GM03348 (cell line): ENCODE measurements around the gene CCL11.

Experiments used
- DNase-seq: peaks from one replicate; pipeline ENCODE4 v3.0.0; 2012; ENCODE audit warnings: low spot score

CCL11 gene

DNA sequence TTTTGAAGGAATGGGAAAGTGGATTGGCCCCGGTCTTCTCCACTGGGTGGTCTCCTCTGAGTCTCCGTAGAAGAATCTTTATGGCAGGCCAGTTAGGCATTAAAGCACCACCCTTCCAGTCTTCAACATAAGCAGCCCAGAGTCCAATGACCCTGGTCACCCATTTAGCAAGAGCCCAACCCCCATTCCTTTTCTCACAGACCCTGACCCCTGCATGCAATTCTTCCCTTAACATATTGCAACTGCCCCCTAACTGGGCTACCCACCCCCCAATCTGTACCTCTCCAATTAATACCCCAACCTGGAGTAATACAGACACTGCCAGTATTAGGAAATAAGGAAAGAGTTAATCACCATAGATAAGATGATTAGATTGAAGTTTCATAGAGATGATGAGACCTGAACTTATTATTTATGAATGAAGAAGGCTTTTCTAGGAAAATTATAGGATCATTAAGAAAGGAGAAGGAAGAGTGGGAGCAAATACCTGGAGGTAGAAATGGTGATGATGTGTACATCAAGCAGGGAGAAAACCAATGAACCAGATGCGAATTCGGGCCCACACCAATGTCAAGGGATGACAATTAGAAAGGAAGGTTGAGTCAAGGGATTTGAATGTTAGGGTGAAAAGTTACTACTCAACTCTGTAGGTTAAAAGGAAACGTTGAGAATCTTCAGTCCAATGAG is 28.1 kb upstream of the CCL11 start:
- DNase-seq = no peak

DNA sequence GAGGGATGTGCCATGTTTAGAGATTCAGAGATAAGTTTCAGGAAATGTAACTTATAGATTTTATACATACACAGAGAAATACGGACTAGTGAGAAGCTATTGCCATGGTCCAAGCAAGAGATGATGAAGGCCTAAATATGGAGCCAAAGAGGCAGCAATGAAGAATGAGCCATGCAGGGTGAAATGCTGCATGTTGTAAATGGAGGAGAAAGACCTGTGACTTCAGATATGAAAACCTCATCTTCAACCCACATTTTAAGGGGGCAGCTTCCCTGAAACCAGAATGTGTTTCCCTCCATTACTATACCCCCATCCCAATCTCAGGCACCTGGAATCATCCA is 27.6 kb upstream of the CCL11 start:
- no peak for DNase-seq

DNA sequence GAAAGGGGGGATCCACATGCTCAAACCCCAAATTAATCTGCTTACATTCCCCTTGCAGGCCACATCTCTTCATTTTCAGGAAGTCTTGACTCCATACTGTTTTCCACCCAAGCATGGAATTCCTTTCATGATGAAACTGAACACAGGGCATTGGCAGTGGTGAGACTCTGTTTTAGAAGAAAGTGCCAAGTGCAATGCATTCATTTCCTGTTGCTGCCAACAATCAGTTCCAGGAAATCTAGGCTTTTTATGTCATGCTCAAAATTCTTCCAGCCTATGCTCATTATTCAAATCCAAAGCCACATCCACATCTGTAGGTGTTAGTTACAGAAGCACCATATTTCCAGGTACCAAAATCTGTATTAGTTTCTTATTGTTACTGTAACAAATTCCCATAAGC is 26.4 kb upstream of the CCL11 start:
- peak; percentile 57 for DNase-seq

DNA sequence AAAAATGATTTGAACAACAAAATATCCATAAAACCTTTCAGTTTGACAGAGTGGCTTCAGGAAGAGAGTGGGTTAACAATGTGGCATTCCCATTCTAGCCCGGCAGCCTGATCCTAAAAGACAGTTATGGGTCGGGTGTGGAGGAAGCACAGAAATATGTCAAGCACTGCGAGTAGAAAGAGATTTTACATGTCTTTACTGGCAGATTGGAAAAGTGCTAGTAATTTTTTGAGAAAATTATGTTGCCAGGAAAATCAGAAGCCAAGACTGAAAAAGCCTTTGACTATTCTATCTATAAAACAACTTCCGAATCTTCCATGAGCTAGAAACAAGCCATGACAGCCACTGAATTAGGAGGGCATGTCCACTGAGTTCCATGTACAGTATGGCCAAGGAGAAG is 24.7 kb upstream of the CCL11 start:
- no peak for DNase-seq

DNA sequence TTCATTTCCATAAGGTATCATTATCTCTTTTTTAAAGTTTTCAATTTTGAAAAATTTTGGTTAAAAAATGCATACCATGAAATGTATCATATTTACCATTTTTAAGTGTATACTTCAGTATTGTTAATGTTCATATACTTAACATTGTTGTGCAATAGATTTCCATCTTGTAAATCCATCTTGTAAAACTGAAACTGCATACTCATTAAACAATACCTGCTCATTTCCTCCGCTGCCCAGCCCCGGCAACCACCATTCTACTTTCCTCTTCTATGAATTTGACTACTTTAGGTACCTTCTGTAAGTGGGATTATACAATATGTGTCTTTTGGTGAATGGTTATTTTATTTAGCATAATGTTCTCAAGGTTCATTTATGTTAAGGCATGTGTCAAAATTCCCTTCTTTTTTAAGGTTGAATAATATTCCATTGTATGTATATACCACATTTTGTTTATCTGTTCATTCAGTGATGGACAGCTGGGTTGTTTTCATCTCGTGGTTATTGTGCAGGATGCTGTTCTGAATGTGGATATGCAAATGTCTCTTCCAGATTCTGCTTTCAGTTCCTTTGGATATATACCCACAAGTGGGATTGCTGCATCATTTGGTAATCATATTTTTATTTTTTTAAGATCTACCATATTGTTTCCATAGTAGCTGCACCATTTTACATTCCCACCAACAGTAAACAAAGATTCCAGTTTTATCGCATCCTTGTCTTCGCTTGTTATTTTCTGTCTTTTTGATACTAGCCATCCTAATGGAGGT is 23.8 kb upstream of the CCL11 start:
- DNase-seq = no peak

- no peak for DNase-seq
These were observed 19.8 kb upstream of the CCL11 start for GRCh38 chr17:34265711-34266110.

GRCh38 chr17:34269969-34270368 is 15.6 kb upstream of the CCL11 start, which contains the start of gene CCL7:
Gene CCL7 (plus strand): TSS chr17:34270221. CDS start chr17:34270291, 70 bp downstream.
- peak; percentile 59 for DNase-seq

GRCh38 chr17:34275881-34276280 is 9.7 kb upstream of the CCL11 start:
- peak; percentile 72 for DNase-seq

DNA sequence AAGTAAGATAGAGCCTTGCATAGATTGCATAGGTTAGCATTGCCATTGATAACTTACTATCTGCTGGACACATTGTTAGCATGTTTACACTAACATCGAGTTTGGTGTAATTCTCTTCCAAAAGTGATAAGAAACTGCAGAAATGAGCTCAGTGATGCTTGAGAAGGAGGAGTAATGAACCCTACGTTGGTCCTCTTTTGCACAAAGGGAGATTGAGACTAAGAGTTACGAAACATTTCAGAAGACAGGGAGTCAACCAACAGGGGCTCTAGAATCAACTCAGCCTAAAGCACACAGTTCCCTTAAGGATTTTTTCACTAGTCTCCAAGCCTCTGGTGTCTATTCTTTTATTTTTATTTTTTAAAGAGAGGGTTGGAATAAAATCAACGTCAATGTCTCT is 8.7 kb upstream of the CCL11 start:
- DNase-seq = no peak

DNA sequence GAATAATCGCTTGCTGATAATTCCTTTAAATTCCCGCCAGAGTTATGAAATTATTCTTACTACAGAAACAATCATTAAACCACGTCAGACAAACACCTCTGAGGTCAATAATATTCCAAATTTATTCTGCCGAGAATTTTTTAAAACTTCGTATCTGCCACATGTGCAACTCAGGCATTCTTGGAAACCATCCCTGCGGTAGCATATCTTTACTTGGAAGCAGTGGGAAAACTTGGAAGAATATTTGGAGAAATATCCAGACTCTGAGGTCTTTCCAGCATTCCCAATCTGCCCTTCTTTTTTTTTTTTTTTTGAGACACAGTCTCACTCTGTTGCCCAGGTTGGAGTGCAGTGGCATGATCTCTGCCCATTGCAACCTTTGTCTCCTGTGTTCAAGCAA is 2.0 kb upstream of the CCL11 start:
- DNase-seq = no peak

DNA sequence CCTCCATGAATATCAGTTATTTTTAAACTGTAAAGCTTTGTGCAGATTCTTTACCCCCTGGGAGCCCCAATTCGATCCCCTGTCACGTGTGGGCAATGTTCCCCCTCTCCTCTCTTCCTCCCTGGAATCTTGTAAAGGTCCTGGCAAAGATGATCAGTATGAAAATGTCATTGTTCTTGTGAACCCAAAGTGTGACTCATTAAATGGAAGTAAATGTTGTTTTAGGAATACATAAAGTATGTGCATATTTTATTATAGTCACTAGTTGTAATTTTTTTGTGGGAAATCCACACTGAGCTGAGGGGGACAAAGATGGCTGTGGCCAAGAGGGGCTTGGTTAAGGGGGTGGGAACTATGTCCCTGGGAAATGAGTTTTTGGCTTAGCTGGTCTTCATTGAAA is 2.3 kb downstream of the CCL11 start:
- no peak for DNase-seq

GRCh38 chr17:34290586-34290985 is 5.0 kb downstream of the CCL11 start:
- DNase-seq = no peak

DNA sequence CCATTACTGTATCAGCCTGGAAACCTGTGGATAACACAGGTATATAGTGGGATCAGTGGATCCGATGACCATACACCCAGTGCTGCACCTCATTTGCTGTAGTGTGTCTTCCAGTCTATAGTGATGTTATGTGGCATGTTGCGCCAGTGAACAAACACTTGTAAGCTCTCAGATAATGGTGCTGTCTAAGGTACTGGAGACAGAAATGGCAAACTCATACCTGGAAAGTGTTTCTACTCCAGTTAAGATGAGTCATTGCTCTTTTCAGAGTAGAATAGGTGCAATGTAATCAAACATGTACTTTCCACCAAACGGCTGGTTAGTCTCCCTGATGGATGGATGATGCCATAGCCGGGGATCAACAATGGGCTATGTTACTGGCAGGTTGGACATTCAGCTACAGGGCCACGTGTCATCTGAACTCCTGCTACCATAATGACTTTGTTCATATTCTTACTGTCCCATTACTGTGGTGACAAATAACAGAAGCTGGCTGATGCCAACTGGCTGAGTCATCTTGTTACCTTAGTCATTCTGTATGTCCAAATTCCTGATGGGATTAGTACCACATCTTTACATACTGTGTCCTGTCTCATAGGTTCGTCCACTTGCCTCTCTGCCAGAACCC is 6.3 kb downstream of the CCL11 start:
- no peak for DNase-seq

GRCh38 chr17:34299027-34299426 is 13.5 kb downstream of the CCL11 start:
- no peak for DNase-seq

DNA sequence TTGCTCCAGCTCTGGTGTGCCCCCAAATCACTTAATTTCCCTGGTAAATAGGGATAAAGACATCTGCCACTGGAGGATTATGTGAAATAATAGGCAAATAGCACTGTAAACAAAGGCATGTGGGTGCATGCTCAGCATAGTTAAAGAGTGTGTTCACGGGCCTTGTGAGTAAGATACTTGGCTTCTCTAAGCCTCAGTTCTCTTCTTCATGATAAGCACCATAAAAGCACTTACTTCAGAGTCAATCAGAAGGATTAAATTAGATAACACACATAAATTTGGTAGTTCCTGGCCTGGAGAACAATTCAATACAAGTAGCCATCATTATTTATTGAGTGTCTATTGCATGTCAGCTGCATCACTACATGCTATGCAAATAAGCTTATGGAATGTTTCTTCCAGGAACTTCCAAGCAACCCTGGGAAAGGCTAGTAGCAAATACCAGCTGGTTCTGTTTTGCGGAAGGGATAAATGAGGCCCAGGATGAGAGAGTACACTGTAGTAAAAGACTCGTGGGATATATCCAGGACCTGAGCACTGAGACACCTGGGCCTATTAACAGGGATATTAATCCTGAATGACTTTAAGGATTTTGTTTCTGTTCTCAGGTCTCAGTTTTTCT is 14.5 kb downstream of the CCL11 start:
- peak; percentile 74 for DNase-seq

GRCh38 chr17:34300652-34301370 is 15.3 kb downstream of the CCL11 start:
- peak; percentile 50 for DNase-seq

DNA sequence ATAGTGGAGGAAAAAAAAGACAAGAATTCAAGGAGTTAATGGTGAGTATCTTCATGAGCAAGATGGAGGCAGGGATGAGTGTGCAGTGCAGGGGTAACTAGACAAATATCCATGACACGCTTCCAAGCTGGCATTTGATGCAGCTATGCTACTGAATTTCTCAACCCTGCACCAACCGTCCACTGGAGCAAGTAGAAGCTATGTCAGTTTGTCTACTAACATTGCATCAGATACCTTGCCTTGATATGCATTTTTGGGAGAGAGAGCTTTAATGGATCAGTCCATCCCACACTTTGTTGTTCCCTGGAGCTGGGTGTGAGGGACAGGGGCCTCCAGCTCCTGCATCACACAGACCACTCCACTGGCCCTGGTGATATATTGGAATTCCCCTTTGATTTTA is 16.4 kb downstream of the CCL11 start:
- DNase-seq = peak; percentile 22

DNA sequence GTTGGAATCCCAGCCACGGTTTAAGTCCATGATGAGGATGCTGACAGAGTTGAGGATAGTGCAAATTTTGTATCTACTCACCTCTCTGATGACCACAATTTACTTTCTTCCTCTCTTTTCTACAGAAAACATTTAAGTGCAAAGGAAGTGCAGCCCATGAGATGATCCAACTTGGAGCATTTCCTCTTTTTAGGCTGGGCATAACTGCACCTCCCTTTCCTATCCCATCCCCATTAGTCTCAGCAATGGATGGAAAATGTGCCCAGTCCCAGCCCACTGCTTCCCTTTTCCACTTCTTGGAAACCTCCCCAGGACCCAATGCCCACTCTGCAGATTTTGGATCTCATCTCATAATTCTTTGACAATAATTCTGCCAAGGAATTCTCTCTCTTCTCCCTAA is 17.1 kb downstream of the CCL11 start:
- DNase-seq = no peak

- no peak for DNase-seq
These were observed 18.1 kb downstream of the CCL11 start for GRCh38 chr17:34303606-34304005.

DNA sequence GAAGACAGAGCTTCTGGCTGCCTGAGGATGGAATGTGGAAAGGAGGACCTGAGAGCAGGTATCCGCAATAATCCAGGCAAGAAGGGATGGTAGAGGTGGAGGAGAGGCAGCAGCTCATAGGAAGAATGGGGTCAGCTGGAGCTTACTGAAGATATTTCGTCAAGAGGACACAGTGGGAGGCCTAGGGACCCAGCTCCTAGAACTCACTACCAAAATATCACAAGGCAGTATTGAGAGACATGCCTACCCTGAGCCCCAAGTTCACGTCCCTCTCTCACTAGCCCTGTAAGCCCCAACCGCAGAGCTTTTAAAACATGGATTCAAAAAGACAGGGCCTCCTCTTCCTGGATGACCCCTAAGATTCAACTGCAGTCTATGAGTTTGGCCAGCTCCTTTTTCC is 19.5 kb downstream of the CCL11 start:
- DNase-seq = no peak

DNA sequence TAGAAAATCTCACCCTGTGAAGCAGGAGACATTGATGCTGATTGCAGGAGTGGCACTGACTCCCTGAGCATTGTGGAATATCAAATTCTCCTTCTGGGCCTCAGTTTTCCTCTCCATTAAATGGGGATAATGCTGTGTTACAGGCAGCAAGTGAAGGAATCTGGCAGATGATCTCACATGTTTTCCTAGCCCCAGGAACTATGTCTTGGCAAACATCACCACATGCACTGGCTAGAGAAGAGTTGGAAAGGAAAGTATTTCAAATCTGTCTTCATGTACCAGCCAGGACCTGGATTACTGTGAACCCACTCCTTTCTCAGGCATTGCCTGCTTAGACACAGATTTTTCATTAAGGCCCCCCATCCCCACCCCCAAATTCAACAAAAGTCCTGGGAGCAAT is 20.1 kb downstream of the CCL11 start:
- DNase-seq = no peak

- DNase-seq = peak; percentile 83
These were observed 20.9 kb downstream of the CCL11 start for GRCh38 chr17:34306466-34306865.
